Epithelial cell of esophagus (primary cell): Measurements from ENCODE around the gene NAA10.
A peak's percentile ranks its signal among the peaks of the same experiment; 100 is the strongest.

Experiments used
- DNase-seq: peaks from one replicate; pipeline ENCODE4 v3.0.0; 2010; ENCODE audit warnings: low read depth
- H3K4me3 ChIP-seq: 2 replicates; pipeline ENCODE4 v1.5.1; 2011; ENCODE audit warnings: mild to moderate bottlenecking, low read length, control low read depth
- TF ChIP-seq, protein P1 (sequence below): IDR thresholded peaks from 2 replicates; pipeline ENCODE4 v1.5.1; 2011; ENCODE audit warnings: low read depth, mild to moderate bottlenecking, low read length, control low read depth, inconsistent platforms; ENCODE audit not compliant: insufficient read depth; ENCODE audit errors: missing control alignments

NAA10 gene

DNA sequence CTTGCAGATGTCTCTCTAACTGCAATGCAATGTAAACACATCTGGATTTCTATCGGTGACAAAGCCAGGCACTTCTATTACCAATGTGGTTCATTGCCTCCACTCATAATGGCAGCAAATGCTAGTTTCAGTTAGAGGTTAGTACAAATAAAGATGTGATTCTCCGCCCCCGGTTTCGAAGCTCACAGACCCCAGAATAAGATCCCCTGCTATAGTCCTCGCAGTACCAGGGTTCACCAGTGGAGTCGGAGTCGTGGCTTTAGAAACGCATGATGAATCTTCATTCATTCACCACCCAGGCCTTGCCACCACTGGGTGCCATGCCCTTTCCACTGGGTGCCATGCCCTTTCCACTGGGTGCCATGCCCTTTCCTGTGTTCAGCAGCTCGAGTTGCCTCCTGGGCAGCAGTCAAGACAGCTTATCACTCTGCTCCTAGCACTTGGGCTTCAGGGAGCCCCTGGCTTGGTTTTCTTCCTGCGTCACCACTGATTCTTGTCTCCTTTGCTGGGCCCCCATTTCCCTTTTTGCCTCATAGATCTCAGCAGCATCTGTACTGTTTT lies 3.5 kb upstream of the NAA10 start:
- TF ChIP-seq, protein P1, sequence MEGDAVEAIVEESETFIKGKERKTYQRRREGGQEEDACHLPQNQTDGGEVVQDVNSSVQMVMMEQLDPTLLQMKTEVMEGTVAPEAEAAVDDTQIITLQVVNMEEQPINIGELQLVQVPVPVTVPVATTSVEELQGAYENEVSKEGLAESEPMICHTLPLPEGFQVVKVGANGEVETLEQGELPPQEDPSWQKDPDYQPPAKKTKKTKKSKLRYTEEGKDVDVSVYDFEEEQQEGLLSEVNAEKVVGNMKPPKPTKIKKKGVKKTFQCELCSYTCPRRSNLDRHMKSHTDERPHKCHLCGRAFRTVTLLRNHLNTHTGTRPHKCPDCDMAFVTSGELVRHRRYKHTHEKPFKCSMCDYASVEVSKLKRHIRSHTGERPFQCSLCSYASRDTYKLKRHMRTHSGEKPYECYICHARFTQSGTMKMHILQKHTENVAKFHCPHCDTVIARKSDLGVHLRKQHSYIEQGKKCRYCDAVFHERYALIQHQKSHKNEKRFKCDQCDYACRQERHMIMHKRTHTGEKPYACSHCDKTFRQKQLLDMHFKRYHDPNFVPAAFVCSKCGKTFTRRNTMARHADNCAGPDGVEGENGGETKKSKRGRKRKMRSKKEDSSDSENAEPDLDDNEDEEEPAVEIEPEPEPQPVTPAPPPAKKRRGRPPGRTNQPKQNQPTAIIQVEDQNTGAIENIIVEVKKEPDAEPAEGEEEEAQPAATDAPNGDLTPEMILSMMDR, result no peak
- no peak overlapping the region for H3K4me3 ChIP-seq
- DNase-seq, result no peak

DNA sequence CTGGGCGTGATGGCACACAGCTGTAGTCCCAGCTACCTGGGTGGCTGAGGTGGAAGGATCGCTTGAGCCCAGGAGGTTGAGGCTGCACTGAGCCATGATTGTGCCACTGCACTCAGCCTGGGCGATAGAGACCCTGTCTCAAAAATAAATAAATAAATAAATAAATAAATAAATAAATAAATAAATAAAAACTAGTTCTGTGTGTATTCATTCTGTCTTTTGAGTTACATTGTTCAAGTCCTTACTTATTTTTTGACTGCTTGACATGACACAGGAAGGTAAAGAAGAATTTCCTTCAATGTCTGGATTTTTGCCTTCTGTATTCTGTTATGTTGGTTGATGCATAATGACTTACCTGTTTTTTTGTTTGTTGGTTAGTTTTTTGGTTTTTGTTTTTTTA lies 2.2 kb upstream of the NAA10 start:
- TF ChIP-seq, protein P1, result no peak
- no peak for DNase-seq
- no peak overlapping the region for H3K4me3 ChIP-seq

DNA sequence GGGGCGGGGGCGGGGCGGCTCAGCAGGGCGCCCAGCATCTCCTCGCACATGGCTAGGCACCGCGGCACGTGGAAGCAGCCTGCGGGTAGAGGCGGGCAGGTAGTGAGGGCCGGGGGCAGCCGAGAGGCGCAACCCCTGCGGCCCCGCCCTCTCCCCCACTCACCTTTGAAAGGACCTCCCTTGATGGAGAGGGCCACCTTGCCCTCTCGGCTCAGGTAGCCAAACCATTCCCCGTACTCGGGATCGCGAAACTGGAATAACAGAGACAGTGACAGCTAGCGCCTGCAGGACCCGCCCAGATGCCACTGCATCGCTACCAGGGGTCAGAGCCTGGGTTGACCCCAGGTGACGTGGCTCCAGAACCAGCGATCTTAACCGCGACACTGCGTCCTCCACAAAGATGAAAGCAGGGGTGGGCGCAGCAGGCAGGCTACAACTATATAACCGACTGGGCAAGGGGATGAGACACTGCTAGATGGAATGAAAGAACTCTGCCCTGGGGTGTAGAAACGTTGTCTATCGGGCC lies 552 bp upstream of the NAA10 start:
- no peak for DNase-seq
- peak overlapping the region; percentile 43 for H3K4me3 ChIP-seq
- TF ChIP-seq, protein P1, result no peak

DNA sequence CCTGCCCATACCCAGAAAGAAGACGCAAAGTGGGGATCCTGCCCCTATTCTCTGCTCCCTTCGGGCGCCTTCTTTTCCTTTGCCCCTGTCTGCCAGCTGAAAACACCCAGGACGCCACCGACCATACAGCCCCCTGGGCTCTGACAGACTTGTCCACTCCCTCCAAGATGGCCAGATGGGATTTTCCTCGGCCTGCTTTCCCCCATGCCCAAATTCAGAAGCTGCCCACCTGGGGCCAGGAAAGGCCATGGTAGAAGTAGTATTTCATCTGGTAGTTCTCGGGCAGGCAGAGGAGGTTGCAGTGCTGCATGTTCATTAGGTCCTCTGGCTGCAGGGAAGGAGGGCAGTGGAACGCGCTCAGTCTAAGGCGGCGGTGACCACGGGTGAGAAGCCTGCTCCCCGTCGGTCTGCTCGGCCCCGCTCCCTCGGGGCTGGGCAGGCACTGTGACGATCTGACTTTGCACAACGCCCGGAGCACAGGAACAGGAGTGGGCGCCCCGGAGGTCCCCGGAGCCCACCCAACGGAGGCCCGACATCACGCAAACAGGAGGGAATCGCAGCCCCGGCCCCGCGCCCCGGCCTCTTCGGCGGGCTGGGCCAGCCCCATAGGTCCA lies 582 bp downstream of the NAA10 start:
- DNase-seq, result no peak
- TF ChIP-seq, protein P1, result no peak
- peak overlapping the region; percentile 56 for H3K4me3 ChIP-seq

DNA sequence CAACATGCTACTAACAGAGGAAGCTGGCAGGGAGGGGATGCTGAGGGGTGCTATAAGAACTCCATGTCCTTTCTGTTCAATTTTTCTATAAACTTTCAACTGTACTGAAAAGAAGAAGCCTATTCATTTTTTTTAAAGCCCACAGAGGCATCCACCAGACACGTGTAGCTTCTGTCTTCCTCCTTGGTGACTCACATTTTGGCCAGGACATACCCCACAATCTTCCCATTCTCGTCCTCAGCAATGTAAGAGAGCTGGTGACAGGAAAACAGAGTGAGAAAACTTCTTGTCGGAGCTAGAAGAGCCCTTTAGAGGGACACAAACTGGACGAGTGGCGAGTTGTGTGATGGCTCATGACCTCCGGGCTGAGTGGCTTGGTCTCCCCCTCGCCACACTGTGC lies 1.1 kb downstream of the NAA10 start:
- TF ChIP-seq, protein P1, result no peak
- peak; percentile 29 for DNase-seq
- H3K4me3 ChIP-seq, result peak overlapping the region; percentile 56

DNA sequence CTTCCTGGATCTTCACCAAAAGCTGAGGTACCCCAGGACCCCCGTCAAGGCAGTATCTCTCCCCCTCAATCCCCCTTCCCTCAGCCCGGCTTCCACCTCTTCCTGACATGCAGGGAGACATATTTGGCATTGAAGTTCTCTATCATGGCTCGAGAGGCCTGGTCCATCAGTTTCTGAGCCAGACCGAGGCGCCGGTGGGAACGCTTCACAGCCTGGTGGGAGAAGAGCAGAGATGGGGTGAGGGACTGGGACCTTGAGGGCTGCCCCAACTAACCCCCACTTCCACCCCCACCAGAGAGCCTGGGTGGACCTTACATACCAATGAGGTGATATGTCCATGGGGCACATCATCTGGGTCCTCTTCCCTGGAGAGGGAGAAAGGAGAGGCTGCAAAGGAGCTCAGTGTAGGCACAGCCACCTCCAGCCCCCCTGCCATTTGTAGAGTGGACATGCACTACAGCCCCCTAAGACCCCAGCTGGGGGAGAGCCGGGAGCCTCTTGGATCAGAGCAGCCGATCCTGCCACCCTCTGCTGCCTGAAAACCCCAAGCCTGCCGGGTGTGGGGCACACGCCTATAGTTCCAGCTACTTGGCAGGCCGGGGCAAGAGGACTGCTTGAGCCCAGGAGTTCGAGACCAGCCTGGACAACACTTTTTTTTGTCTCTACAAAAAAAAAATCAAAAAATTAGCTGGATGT lies 2.5 kb downstream of the NAA10 start:
- no peak for DNase-seq
- H3K4me3 ChIP-seq, result no peak overlapping the region
- TF ChIP-seq, protein P1, result no peak
